ENCODE results near the gene SPATA45.

GRCh38 chr1:212864201-212864600, 16.8 kb upstream of the SPATA45 start:
- TF ChIP-seq EZH2 (IDR thresholded peaks at IDR 0.05; ENCODE audit: borderline replicate concordance, low read depth, low read length, poor library complexity, severe bottlenecking), result no peak
- TF ChIP-seq, protein P1, sequence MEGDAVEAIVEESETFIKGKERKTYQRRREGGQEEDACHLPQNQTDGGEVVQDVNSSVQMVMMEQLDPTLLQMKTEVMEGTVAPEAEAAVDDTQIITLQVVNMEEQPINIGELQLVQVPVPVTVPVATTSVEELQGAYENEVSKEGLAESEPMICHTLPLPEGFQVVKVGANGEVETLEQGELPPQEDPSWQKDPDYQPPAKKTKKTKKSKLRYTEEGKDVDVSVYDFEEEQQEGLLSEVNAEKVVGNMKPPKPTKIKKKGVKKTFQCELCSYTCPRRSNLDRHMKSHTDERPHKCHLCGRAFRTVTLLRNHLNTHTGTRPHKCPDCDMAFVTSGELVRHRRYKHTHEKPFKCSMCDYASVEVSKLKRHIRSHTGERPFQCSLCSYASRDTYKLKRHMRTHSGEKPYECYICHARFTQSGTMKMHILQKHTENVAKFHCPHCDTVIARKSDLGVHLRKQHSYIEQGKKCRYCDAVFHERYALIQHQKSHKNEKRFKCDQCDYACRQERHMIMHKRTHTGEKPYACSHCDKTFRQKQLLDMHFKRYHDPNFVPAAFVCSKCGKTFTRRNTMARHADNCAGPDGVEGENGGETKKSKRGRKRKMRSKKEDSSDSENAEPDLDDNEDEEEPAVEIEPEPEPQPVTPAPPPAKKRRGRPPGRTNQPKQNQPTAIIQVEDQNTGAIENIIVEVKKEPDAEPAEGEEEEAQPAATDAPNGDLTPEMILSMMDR (conservative IDR thresholded peaks at IDR 0.05; ENCODE audit: low read depth, low read length), result no peak

Measured in A673 (cell line).